ENCODE results near the gene CLK2. TPM values are rescaled to one million over a fixed set of nuclear protein-coding genes. Genes with fewer than 3 reads are reported as not detected.

The CLK2 gene
- total and polyA plus RNA-seq, 9 of the 15 experiments (the other 6 are each of a cell fraction or from before 2014, with no cell fraction given) = 13.5 to 81.4 (median 39.6) TPM

- TF ChIP-seq ZBTB1 (CRISPR knock-in tag; IDR thresholded peaks at IDR 0.05; ENCODE audit: borderline replicate concordance, low read depth) = no peak
- TF ChIP-seq SRSF3 (IDR thresholded peaks at IDR 0.05; ENCODE audit: insufficient read depth, low read length) = no peak
- TF ChIP-seq ELK1 (CRISPR knock-in tag; IDR thresholded peaks at IDR 0.05) = no peak
- no peak for TF ChIP-seq FOXJ3 (CRISPR knock-in tag; IDR thresholded peaks at IDR 0.05)
- no peak for TF ChIP-seq ZFX (CRISPR knock-in tag; IDR thresholded peaks at IDR 0.05)
- TF ChIP-seq CBFB (CRISPR knock-in tag; IDR thresholded peaks at IDR 0.05) = 0 out of 2 replicates have a peak, but pooled peaks have one; percentile 64
- no peak for TF ChIP-seq HNRNPL (IDR thresholded peaks at IDR 0.05; ENCODE audit: low read depth, low read length)
- no peak for TF ChIP-seq PYGO2 (tag; IDR thresholded peaks at IDR 0.05)
- TF ChIP-seq SRF (CRISPR knock-in tag; IDR thresholded peaks at IDR 0.05) = no peak
- TF ChIP-seq ID3 (CRISPR knock-in tag; IDR thresholded peaks at IDR 0.05) = no peak
- TF ChIP-seq ID3 (tag; IDR thresholded peaks at IDR 0.05) = 0 out of 2 replicates have a peak, but pooled peaks have one; percentile 58
- no peak for TF ChIP-seq PHB (CRISPR knock-in tag; IDR thresholded peaks at IDR 0.05)
- no peak for TF ChIP-seq CHCHD3 (CRISPR knock-in tag; IDR thresholded peaks at IDR 0.05)
- TF ChIP-seq CBFA2T2 (conservative IDR thresholded peaks at IDR 0.05) = 0 out of 2 replicates have a peak, but pooled peaks have one; percentile 22
- no peak for TF ChIP-seq BACH1 (tag; IDR thresholded peaks at IDR 0.05)
- peak; percentile 29; the same call in 1 of the 2 replicates for TF ChIP-seq NR2C2 (CRISPR knock-in tag; IDR thresholded peaks at IDR 0.05)
- peak; percentile 76 for TF ChIP-seq NR2C2 (tag; IDR thresholded peaks at IDR 0.05)
- no peak for TF ChIP-seq ZFPM2 (CRISPR knock-in tag; IDR thresholded peaks at IDR 0.05)
- TF ChIP-seq FOXK1 (CRISPR knock-in tag; IDR thresholded peaks at IDR 0.05; ENCODE audit: borderline replicate concordance) = no peak
- TF ChIP-seq E4F1 (CRISPR knock-in tag; IDR thresholded peaks at IDR 0.05; ENCODE audit: borderline replicate concordance) = no peak
- no peak for TF ChIP-seq ZNF583 (CRISPR knock-in tag; IDR thresholded peaks at IDR 0.05)
- TF ChIP-seq EP300 (IDR thresholded peaks at IDR 0.05; ENCODE audit: low read length) = no peak
- TF ChIP-seq NFRKB (IDR thresholded peaks at IDR 0.05; ENCODE audit: low read depth) = peak; percentile 64
- no peak for TF ChIP-seq CEBPB (tag; IDR thresholded peaks at IDR 0.05)
- 0 out of 2 replicates have a peak, but pooled peaks have one; percentile 16 for TF ChIP-seq HES1 (IDR thresholded peaks at IDR 0.05; ENCODE audit: low read depth)
Measured at GRCh38 chr1:155273343-155274245, at the start of gene CLK2 (continued).
